ENCODE results near the gene PUDP. TPM values are rescaled to one million over a fixed set of nuclear protein-coding genes. Genes with fewer than 3 reads are reported as not detected.

The PUDP gene
- total RNA-seq, 1 experiment from 2014 or later, result 4.0 TPM

DNA sequence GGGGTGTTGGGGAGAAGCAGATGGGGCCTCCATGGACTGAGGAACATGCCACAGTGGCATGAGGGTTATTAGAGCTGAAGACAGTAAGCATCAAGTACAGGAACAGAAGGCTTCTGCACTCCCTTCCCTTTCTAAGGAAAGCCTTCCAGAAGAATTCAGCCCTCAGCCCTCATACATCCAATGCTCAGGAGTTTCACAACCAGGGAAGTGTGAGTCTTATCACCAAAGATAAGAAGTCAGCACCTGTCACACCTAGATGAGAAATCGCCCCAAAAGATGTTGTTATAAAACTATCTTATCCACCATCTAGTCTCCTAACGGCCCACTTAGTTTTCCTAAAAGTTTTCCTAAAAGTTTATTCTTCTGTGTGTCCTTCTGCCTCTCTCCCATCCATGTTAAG lies 78.4 kb downstream of the PUDP start:
- Histone ChIP-seq H3K27me3 (no peaks in the 10 kb centered on the region), H3K9me3 (no peaks in the 10 kb centered on the region), H3K36me3 (no peaks in the 10 kb centered on the region), H3K4me3 (no peak overlapping the region)
- no peak for DNase-seq

- Histone ChIP-seq H3K36me3 (no peaks in the 10 kb centered on the region), H3K27me3 (no peaks in the 10 kb centered on the region), H3K4me3 (no peak overlapping the region), H3K9me3 (no peaks in the 10 kb centered on the region)
- DNase-seq, result no peak
Observed at GRCh38 chrX:7068939-7069367, 79.0 kb downstream of the PUDP start.

- DNase-seq, result no peak
- no peak overlapping the region for H3K4me3 ChIP-seq
- no peaks in the 10 kb centered on the region for H3K9me3 ChIP-seq
- no peaks in the 10 kb centered on the region for H3K36me3 ChIP-seq
- no peaks in the 10 kb centered on the region for H3K27me3 ChIP-seq
Observed at GRCh38 chrX:7067256-7067655, 80.7 kb downstream of the PUDP start.

DNA sequence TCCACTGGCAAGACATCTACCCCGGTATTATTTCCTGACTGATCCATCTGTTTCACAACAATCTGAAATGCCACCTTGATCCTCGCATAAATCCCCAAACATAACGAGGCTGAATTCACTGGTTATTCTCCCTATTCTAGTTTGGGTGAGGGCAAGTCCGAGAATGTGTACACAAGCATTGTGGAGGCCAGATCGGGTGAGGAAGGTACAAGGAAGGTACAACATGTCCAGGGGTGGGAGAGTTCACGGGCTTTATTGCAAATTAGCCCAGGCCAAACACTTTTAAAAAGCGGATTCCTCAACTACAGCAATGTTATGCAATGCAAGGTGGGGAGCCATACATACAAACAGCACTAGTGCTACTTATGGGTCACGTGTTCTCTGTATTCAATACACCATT lies 82.5 kb downstream of the PUDP start:
- H3K27me3 ChIP-seq, result no peaks in the 10 kb centered on the region
- no peaks in the 10 kb centered on the region for H3K36me3 ChIP-seq
- no peak overlapping the region for H3K4me3 ChIP-seq
- no peak for DNase-seq
- no peaks in the 10 kb centered on the region for H3K9me3 ChIP-seq

DNA sequence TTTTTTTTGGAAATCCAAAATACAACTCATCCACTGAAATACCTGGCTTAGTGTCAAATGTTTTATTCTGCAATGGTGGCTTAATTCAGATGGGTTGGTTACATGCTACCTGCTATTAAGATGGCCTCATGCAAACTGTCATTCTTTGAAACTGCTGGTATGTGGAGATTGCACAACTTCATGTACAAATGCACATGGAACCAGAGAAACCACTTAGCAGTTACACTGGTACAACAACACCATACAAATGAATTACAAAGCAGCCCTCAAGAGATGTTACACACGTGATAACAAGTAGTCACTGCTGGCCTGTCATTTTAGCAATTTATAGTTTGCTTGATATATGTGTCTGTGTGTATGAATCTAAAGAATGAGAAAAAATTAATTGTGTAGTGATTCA lies 85.0 kb downstream of the PUDP start:
- DNase-seq, result no peak
- H3K4me3 ChIP-seq, result no peak overlapping the region
- no peaks in the 10 kb centered on the region for H3K9me3 ChIP-seq
- no peaks in the 10 kb centered on the region for H3K36me3 ChIP-seq
- no peaks in the 10 kb centered on the region for H3K27me3 ChIP-seq

GRCh38 chrX:7062276-7062675 lies 85.7 kb downstream of the PUDP start:
- peak; percentile 10 for DNase-seq

DNA sequence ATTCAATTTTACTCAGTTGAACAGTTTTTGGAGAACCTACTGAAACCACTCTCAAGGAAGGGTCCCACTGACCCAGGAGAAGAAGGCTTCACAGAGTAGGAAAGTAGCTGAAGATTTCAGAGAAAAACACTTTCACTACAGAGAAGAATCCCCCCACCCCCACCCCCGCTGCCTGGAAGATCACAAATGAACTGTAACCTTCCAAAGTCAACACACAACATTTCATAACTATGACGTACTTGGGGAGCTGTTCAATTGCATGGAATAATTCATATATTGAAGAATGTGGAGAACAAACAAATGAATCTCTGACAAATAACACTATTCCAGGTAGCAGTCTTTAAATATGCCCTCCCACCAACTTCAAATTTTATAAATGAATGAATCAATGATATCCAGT lies 86.5 kb downstream of the PUDP start:
- DNase-seq, result no peak
- H3K27me3 ChIP-seq, result no peaks in the 10 kb centered on the region
- no peak overlapping the region for H3K4me3 ChIP-seq
- no peaks in the 10 kb centered on the region for H3K36me3 ChIP-seq
- no peaks in the 10 kb centered on the region for H3K9me3 ChIP-seq

More at GRCh38 chrX:7062276-7062675, 85.7 kb downstream of the PUDP start:
- Histone ChIP-seq H3K27me3 (no peaks in the 10 kb centered on the region), H3K36me3 (no peaks in the 10 kb centered on the region), H3K9me3 (no peaks in the 10 kb centered on the region), H3K4me3 (no peak overlapping the region)

GRCh38 chrX:7060444-7060843 lies 87.5 kb downstream of the PUDP start:
- Histone ChIP-seq H3K27me3 (no peaks in the 10 kb centered on the region), H3K36me3 (no peaks in the 10 kb centered on the region), H3K9me3 (no peaks in the 10 kb centered on the region), H3K4me3 (no peak overlapping the region)
- no peak for DNase-seq

- Histone ChIP-seq H3K27me3 (no peaks in the 10 kb centered on the region), H3K36me3 (no peaks in the 10 kb centered on the region), H3K9me3 (no peaks in the 10 kb centered on the region), H3K4me3 (no peak overlapping the region)
- DNase-seq, result no peak
Observed at GRCh38 chrX:7059859-7060258, 88.1 kb downstream of the PUDP start.

DNA sequence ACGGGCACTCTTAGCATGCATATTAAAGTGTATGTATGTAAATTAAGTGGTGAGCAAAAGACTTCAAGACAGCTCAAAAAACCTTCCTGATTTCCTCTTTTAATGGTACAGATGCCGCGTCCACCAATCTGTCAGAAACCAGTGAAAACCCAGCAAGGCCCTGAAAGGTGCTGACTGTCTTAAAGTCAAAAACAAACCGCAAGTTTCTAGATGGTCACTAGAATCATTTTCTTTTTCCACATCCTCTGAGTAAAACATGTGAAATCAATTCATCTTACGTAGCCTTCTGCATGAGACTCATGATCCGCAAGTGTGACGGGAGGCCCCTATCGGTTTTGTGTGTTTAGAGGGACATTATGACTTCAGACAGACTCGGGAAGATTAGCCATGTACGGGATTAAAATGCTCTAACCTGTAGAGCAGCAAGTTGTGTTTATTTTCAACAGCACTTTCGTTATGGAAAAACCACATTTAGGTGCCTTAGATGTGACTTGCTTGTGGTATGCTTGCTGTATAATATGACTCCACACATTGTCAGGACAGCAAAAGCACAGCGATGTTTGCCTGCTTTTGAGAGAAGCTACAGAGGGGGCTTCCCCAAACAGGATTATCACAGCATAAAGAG lies 88.6 kb downstream of the PUDP start:
- DNase-seq, result no peak
- Histone ChIP-seq H3K9me3 (no peaks in the 10 kb centered on the region), H3K4me3 (no peak overlapping the region), H3K27me3 (no peaks in the 10 kb centered on the region), H3K36me3 (no peaks in the 10 kb centered on the region)

- H3K36me3 ChIP-seq, result no peaks in the 10 kb centered on the region
- DNase-seq, result no peak
- H3K4me3 ChIP-seq, result no peak overlapping the region
- H3K9me3 ChIP-seq, result no peaks in the 10 kb centered on the region
- H3K27me3 ChIP-seq, result no peaks in the 10 kb centered on the region
Observed at GRCh38 chrX:7055386-7056137, 92.4 kb downstream of the PUDP start.

GRCh38 chrX:7054219-7055216 lies 93.4 kb downstream of the PUDP start:
- Histone ChIP-seq H3K4me3 (no peak overlapping the region), H3K27me3 (no peaks in the 10 kb centered on the region), H3K9me3 (no peaks in the 10 kb centered on the region), H3K36me3 (no peaks in the 10 kb centered on the region)
- no peak for DNase-seq

DNA sequence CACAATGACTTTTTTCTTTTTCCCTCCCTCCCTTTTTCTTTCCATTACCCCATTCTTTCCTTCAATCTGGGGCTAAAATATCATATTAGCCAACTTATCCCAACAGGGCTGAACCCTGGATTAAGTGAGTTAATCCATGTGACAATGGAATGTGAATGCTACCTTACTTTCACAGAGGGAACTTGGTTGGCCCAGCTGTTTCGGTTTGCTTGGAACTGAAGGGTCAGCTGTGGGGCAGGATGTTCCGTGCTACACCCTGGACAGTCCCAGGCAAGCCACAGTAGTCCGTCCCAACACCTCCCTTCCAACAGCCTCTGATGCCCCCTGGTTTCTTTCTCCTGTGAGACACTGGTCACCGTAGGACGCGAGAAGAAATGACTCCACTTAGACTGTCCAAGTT lies 95.4 kb downstream of the PUDP start:
- no peaks in the 10 kb centered on the region for H3K27me3 ChIP-seq
- no peak for DNase-seq
- no peaks in the 10 kb centered on the region for H3K36me3 ChIP-seq
- no peak overlapping the region for H3K4me3 ChIP-seq
- no peaks in the 10 kb centered on the region for H3K9me3 ChIP-seq

DNA sequence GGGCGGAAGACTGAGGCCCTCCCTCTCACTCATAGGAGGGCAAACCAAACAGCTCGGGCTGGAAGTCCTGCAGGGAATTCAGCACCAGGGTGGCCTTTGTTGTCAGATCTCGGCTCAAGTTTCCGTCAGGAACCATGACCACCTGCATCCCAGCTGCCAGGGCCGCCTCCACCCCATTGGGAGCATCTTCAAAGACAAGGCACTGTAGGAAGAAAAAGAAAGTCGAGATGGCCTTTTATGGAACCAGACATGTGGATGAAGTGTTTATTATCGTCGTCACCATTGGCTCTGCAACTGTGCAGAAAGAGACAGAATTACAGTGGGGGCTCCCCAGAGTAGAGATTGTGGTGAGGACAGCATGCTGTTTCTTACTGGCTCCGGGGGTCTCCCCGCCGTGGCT lies 97.7 kb downstream of the PUDP start:
- DNase-seq, result no peak
- Histone ChIP-seq H3K9me3 (no peaks in the 10 kb centered on the region), H3K27me3 (no peaks in the 10 kb centered on the region), H3K36me3 (no peaks in the 10 kb centered on the region), H3K4me3 (no peak overlapping the region)

- DNase-seq, result no peak
- Histone ChIP-seq H3K27me3 (no peaks in the 10 kb centered on the region), H3K4me3 (no peak overlapping the region), H3K36me3 (no peaks in the 10 kb centered on the region), H3K9me3 (no peaks in the 10 kb centered on the region)
Observed at GRCh38 chrX:7047951-7048350, 100.0 kb downstream of the PUDP start.

DNA sequence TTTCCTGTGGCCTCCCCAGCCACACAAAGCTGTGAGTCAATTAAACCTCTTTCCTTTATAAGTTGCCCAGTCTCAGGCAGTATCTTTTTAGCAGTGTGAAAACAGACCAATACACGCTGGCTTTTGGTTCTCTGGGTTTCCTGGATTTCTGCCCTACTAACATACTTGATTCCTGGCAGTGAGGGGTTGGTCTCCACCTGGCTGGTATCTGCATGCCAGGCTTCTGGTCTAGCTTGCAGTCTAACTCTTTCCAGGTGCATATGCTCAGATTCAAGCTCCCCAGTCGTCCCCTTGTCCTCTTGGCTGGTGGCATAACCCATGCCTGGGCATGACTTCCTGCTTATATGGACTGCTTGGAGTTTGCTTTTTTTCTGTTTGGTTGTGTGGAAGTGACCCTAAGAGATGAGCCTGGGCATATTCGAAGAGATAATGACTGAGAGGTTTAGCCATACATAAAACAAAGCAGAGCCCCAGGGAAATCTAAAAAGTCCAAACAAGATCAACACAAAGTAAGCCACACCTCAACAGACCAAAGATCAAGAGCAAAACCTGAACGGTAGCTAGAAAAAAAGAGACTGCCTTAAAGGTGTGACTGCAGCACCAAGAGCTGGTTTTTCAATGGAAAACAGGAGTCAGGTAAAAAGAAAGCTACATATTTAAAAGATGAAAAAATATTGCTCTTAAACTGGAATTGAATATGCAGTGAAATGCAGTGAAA lies 102.6 kb downstream of the PUDP start:
- Histone ChIP-seq H3K4me3 (no peak overlapping the region), H3K9me3 (no peaks in the 10 kb centered on the region), H3K27me3 (no peaks in the 10 kb centered on the region), H3K36me3 (no peaks in the 10 kb centered on the region)
- no peak for DNase-seq
